PC-3 (cell line): ENCODE results near the gene CDK4. TPM values are rescaled to one million over a fixed set of nuclear protein-coding genes. Genes with fewer than 3 reads are reported as not detected.

ENCODE experiments used
- ATAC-seq: fragments of 200-7000 bp; cut with Tn5 transposase; 2 replicates; pipeline ENCODE4 v1.9.1; 2020; ENCODE audit warnings: mild to moderate bottlenecking, moderate library complexity
- BruUV-seq: library from RNA; stranded (reverse); fragments of 400-500 nt; replicated peaks from 2 replicates; lab custom pipeline; 2021; lab: Mats Ljungman, UMichigan
- CTCF ChIA-PET: fragments of 300-600 bp; sonication (Branson Sonifier 250); formaldehyde crosslinking; loops from one replicate; lab custom pipeline; 2022; ENCODE audit warnings: antibody characterized with exemption; lab: Charles Lee
- POLR2A ChIA-PET: fragments of 300-600 bp; sonication (Branson Sonifier 250); formaldehyde crosslinking; loops from one replicate; lab custom pipeline; 2022; ENCODE audit warnings: antibody characterized with exemption; ENCODE audit not compliant: unreplicated experiment; lab: Charles Lee
- DNase-seq: peaks from one replicate; pipeline ENCODE4 v3.0.0-alpha.2; 2015
- H2AFZ ChIP-seq: fragments of 300-600 bp; sonication (generic); 2 replicates; pipeline ENCODE4 v1.6.0; 2016; ENCODE audit warnings: antibody characterized with exemption, low read length
- H3F3A ChIP-seq: fragments of 300-600 bp; sonication (generic); one replicate; pipeline ENCODE4 v1.6.0; 2017; ENCODE audit warnings: antibody characterized with exemption, low read length, control low read depth, mild to moderate bottlenecking; ENCODE audit not compliant: unreplicated experiment
- H3K27ac ChIP-seq: fragments of 300-600 bp; sonication (generic); 2 replicates; pipeline ENCODE4 v1.5.1; 2016; ENCODE audit warnings: mild to moderate bottlenecking, low read length
- H3K27me3 ChIP-seq: fragments of 300-600 bp; sonication (generic); 2 replicates; pipeline ENCODE4 v1.6.1; 2016; ENCODE audit warnings: low read length, mixed read lengths
- H3K36me3 ChIP-seq: fragments of 300-600 bp; sonication (generic); 2 replicates; pipeline ENCODE4 v1.6.1; 2016; ENCODE audit warnings: low read depth, mixed run types, low read length, mixed read lengths
- H3K4me1 ChIP-seq: fragments of 300-600 bp; sonication (generic); 2 replicates; pipeline ENCODE4 v1.5.1; 2016; ENCODE audit warnings: low read length; ENCODE audit not compliant: insufficient read depth
- H3K4me2 ChIP-seq: fragments of 300-600 bp; sonication (generic); 2 replicates; pipeline ENCODE4 v1.6.0; 2016; ENCODE audit warnings: low read length
- H3K4me3 ChIP-seq: fragments of 300-600 bp; sonication (generic); 2 replicates; pipeline ENCODE4 v1.5.1; 2016; ENCODE audit warnings: mild to moderate bottlenecking, low read length, mixed read lengths
- H3K79me2 ChIP-seq: fragments of 300-600 bp; sonication (generic); 2 replicates; pipeline ENCODE4 v1.6.1; 2017; ENCODE audit warnings: low read length, mixed read lengths
- H3K9ac ChIP-seq: fragments of 300-600 bp; sonication (generic); 2 replicates; pipeline ENCODE4 v1.6.0; 2016; ENCODE audit warnings: mild to moderate bottlenecking, low read length
- H3K9me2 ChIP-seq: fragments of 300-600 bp; sonication (generic); replicated peaks from 2 replicates; pipeline ENCODE4 v1.6.1; 2016; ENCODE audit warnings: mixed run types, low read length, mixed read lengths
- H3K9me3 ChIP-seq: fragments of 300-600 bp; sonication (generic); 2 replicates; pipeline ENCODE4 v1.6.1; 2016; ENCODE audit warnings: low read length, mixed read lengths
- H4K20me1 ChIP-seq: fragments of 300-600 bp; sonication (generic); 2 replicates; pipeline ENCODE4 v1.6.1; 2016; ENCODE audit warnings: low read length, mixed read lengths
- EZH2 ChIP-seq: fragments of 300-600 bp; sonication (generic); IDR thresholded peaks from one replicate; pipeline ENCODE4 v1.6.1; 2017; ENCODE audit warnings: antibody characterized with exemption, mild to moderate bottlenecking, low read length; ENCODE audit not compliant: unreplicated experiment
- EZH2phosphoT487 ChIP-seq: fragments of 300-600 bp; sonication (generic); IDR thresholded peaks from 2 replicates; pipeline ENCODE4 v1.6.1; 2018; ENCODE audit warnings: mild to moderate bottlenecking, antibody characterized with exemption, low read length, borderline replicate concordance
- intact Hi-C: fragments of 100-400 bp; cut with micrococcal nuclease; formaldehyde crosslinking; loops from 2 replicates; pipeline ENCODE4 v1.9.0; 2023
- total RNA-seq: library from RNA; depleted of rRNA; stranded (reverse); fragments of >200 nt; gene quantifications from 2 replicates; pipeline ENCODE4 v1.2.3, GENCODE V29; 2014
- TF ChIP-seq, protein P1 (sequence below): fragments of 300-600 bp; sonication (generic); conservative IDR thresholded peaks from 2 replicates; pipeline ENCODE4 v1.5.1; 2017; ENCODE audit warnings: antibody characterized with exemption, low read depth, mild to moderate bottlenecking, low read length

The CDK4 gene
- total RNA-seq, 1 experiment from 2014 or later, result 212 TPM

DNA sequence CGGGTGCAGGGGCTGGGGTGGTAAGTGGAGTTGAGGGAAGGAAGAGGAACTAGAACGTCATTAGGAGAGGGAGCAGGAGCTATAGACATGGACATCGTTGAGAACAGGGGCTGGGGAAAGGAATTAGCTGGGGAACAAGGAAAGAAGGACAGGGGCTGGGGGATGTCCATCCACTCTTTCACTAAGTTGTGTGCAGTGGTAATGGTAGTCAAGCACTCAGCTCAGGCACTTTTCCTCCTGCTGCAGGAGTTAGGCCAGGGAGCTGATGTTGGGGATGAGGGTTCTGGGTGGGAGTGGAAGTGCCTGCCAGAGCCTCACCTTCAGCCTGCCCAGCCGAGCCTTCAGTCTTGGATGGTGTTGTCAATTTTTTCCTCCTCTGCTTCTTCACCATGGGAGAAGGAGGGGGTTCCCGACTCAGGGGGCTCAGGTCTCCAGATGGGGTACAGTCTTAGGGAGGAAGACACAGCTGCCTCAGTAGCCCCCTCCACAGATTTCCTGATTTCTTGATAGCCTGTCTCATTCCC is 22.7 kb downstream of the CDK4 start:
- Histone ChIP-seq H2AFZ (no peak overlapping the region), H3K79me2 (no peaks in the 10 kb centered on the region), H3K9me2 (no peaks in the 10 kb centered on the region), H3K27ac (no peak overlapping the region), H3K36me3 (no peaks in the 10 kb centered on the region), H3K27me3 (no peaks in the 10 kb centered on the region), H3K4me1 (peaks cover 4% of the 10 kb centered on the region; the same call in 1 of the 2 replicates), H3K4me3 (no peak overlapping the region), H3F3A (no peaks in the 10 kb centered on the region), H3K9ac (no peak overlapping the region), H4K20me1 (no peaks in the 10 kb centered on the region), H3K9me3 (no peaks in the 10 kb centered on the region), H3K4me2 (no peak overlapping the region)
- ChIA-PET CTCF (no interaction called here), POLR2A (no interaction called here)
- no peak for ATAC-seq
- no peak for TF ChIP-seq EZH2phosphoT487
- TF ChIP-seq, protein P1, sequence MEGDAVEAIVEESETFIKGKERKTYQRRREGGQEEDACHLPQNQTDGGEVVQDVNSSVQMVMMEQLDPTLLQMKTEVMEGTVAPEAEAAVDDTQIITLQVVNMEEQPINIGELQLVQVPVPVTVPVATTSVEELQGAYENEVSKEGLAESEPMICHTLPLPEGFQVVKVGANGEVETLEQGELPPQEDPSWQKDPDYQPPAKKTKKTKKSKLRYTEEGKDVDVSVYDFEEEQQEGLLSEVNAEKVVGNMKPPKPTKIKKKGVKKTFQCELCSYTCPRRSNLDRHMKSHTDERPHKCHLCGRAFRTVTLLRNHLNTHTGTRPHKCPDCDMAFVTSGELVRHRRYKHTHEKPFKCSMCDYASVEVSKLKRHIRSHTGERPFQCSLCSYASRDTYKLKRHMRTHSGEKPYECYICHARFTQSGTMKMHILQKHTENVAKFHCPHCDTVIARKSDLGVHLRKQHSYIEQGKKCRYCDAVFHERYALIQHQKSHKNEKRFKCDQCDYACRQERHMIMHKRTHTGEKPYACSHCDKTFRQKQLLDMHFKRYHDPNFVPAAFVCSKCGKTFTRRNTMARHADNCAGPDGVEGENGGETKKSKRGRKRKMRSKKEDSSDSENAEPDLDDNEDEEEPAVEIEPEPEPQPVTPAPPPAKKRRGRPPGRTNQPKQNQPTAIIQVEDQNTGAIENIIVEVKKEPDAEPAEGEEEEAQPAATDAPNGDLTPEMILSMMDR, result no peak
- TF ChIP-seq EZH2, result no peak
- BruUV-seq, result no TSS peak
- intact Hi-C loops, result no loop called here
- DNase-seq, result no peak

DNA sequence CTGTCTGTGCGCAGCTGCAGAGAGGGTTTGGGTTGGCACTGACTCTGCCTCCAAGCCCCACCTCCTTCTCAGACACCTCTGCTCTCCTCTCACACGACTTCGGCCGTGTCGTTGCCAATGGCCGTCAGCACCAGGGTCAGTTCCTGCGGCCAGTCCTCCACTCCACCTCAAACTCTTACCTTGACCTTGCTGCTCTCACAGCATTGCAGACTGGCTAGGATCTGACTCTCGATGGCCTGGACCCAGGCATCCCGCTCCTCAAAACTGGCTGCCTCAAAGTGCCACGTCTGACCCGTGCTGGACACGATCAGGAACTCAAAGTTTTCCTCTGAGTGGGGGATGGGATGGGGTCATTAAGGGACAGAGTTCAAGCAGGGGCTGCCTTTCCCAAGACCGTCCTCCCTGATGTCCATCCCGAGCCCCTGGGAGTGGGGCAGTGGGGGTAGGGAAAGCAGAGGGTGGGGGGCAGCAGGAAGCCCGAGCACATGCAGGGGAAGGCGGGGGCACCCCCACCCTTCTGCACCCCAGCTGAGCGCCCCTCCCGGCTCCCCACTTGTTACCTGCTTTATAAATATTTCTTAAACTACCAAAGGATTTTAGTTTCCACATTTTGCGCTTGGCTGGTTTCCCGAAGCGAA is 24.2 kb downstream of the CDK4 start:
- no peaks in the 10 kb centered on the region for H3K9me2 ChIP-seq
- BruUV-seq, result no TSS peak
- no peak overlapping the region for H3K4me2 ChIP-seq
- peaks cover 4% of the 10 kb centered on the region; the same call in 1 of the 2 replicates for H3K4me1 ChIP-seq
- no peaks in the 10 kb centered on the region for H3K79me2 ChIP-seq
- no peak overlapping the region for H3K9ac ChIP-seq
- ATAC-seq (no peak), DNase-seq (no peak)
- no peaks in the 10 kb centered on the region for H3K36me3 ChIP-seq
- H3K27me3 ChIP-seq, result no peaks in the 10 kb centered on the region
- CTCF ChIA-PET, result no interaction called here
- no peaks in the 10 kb centered on the region for H3F3A ChIP-seq
- H2AFZ ChIP-seq, result no peak overlapping the region
- H3K9me3 ChIP-seq, result no peaks in the 10 kb centered on the region
- POLR2A ChIA-PET, result no interaction called here
- intact Hi-C loops, result no loop called here
- TF ChIP-seq EZH2, result no peak
- TF ChIP-seq, protein P1, result no peak
- TF ChIP-seq EZH2phosphoT487, result no peak
- H3K27ac ChIP-seq, result no peak overlapping the region
- H3K4me3 ChIP-seq, result no peak overlapping the region
- H4K20me1 ChIP-seq, result no peaks in the 10 kb centered on the region
